ENCODE measurements around the gene LAMA2.
A peak's percentile ranks its signal among the peaks of the same experiment; 100 is the strongest.

LAMA2 gene

DNA sequence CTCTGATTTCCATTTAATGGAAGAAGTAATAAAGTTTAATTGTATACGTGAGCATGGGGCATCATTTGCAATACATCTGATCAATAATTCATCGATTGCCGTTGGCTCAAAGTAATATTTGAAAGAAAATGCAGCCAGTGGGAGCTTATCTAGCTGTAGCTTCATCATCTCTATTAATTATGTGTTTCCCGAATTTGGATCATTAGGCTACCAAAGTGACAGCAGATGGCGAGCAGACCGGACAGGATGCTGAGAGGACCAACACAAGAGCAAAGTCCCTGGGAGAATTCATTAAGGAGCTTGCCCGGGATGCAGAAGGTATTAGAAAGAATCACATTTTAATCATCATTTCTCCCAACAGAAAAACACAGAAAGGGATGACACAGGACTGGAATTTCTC lies 500.0 kb downstream of the LAMA2 start:
- DNase-seq (ENCODE audit: low spot score in 2 of 2): no peak
- Mint-ChIP-seq H3K4me1 (no peaks in the 10 kb centered on the region), H3K36me3 (no peaks in the 10 kb centered on the region), H3K4me3 (no peak overlapping the region), H3K9me3 (no peaks in the 10 kb centered on the region), H3K27ac (no peak overlapping the region)
- no peak for ATAC-seq

DNA sequence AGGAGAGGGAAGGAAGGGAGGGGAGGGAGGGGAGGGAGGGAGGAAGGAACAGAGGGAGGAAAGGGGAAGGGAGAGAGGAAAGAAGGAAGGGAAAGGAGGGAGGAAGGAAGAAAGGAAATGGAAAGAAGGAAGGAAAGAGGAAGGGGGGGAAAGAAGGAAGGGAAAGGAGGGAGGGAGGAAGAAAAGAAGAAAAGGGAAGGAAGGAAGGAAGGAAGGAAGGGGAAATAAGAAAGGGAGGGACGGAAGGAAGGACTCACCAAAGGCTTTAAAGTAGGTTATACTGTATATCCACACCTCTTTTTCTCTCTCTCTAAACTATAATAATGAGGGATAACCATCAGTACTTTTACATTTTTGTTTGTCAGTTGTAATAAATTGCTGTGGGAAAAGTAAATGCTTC lies 502.2 kb downstream of the LAMA2 start:
- ATAC-seq (no peak), DNase-seq (ENCODE audit: low spot score in 2 of 2) (no peak)
- no peaks in the 10 kb centered on the region for H3K36me3 Mint-ChIP-seq
- H3K4me1 Mint-ChIP-seq: no peaks in the 10 kb centered on the region
- no peak overlapping the region for H3K27ac Mint-ChIP-seq
- no peaks in the 10 kb centered on the region for H3K9me3 Mint-ChIP-seq
- no peak overlapping the region for H3K4me3 Mint-ChIP-seq

DNA sequence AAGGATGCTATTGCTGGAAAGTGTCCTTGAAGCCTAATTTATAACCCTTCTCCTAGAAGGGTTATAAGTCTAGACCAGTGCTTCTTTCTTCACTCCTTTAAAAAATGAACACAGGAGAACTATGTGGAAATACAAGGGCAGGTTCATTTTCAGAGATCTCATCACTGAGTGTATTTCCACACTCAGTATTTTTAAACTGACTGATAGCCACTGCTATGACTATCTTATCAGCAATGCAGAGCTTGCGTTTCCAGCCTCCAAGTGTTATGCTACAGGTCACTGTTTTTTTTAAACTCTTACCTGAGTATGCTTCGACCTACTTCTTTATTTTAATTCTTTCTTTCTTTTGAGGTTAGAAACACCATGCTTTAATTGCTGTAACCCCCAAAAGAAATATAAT lies 508.0 kb downstream of the LAMA2 start:
- no peak overlapping the region for H3K27ac Mint-ChIP-seq
- no peaks in the 10 kb centered on the region for H3K36me3 Mint-ChIP-seq
- DNase-seq (ENCODE audit: low spot score in 2 of 2) (no peak), ATAC-seq (no peak)
- H3K9me3 Mint-ChIP-seq: no peaks in the 10 kb centered on the region
- no peaks in the 10 kb centered on the region for H3K4me1 Mint-ChIP-seq
- no peak overlapping the region for H3K4me3 Mint-ChIP-seq

DNA sequence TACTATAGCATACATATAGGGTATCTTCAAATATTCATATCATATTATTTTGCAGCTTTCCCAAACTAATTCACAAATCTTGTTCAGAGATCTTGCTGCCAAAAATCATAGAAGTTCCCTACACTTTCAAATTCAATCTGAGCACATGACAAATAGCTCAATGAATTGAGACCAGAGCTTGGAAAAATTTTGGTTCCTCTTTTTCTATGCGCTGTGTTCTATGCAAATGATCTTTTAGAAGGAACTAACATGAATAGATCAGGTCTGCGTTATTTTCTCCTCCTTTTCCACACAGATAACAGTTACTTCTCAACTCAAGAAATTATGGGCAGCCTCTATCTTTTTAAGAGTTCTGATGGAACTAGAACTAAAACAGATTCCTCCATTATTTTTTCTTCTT lies 510.7 kb downstream of the LAMA2 start:
- no peaks in the 10 kb centered on the region for H3K9me3 Mint-ChIP-seq
- no peaks in the 10 kb centered on the region for H3K4me1 Mint-ChIP-seq
- DNase-seq (ENCODE audit: low spot score in 2 of 2) (no peak), ATAC-seq (no peak)
- no peak overlapping the region for H3K4me3 Mint-ChIP-seq
- H3K36me3 Mint-ChIP-seq: no peaks in the 10 kb centered on the region
- H3K27ac Mint-ChIP-seq: no peak overlapping the region

DNA sequence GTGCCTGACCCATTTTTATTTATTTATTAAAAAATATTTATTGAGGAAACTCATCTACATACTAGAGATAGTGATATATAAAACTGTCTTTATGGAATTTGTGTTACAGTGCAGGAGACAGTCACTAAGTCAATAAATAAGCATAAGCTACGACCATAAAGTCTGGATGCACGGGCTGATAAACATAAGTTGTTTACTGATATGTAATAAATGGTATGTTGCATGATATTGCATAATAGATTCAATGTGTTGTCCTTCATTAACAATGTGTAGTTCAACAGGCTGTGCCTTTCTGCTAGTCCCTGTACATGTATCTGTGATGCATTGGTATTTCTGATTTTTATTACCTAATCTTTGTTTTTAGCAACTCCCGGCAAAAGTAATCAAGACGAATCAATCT lies 515.8 kb downstream of the LAMA2 start:
- H3K36me3 Mint-ChIP-seq: no peaks in the 10 kb centered on the region
- ATAC-seq (no peak), DNase-seq (ENCODE audit: low spot score in 2 of 2) (no peak)
- no peak overlapping the region for H3K4me3 Mint-ChIP-seq
- H3K27ac Mint-ChIP-seq: no peak overlapping the region
- no peaks in the 10 kb centered on the region for H3K9me3 Mint-ChIP-seq
- no peaks in the 10 kb centered on the region for H3K4me1 Mint-ChIP-seq

DNA sequence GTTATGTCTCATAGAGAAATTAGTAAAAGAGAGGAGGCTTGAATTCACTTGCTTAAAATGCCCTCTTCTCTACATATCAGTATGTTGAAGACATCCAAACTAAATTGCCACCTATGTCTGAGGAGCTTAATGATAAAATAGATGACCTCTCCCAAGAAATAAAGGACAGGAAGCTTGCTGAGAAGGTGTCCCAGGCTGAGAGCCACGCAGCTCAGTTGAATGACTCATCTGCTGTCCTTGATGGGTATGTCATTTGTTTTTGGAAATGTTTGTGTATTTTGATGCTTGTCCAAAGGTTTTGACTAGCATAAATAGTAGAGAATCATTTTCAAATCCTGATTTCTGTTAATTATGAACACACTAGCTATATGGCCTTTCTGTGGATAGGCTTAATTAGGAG lies 519.3 kb downstream of the LAMA2 start:
- Mint-ChIP-seq H3K4me3 (no peak overlapping the region), H3K9me3 (no peaks in the 10 kb centered on the region), H3K4me1 (no peaks in the 10 kb centered on the region), H3K36me3 (no peaks in the 10 kb centered on the region), H3K27ac (no peak overlapping the region)
- DNase-seq (ENCODE audit: low spot score in 2 of 2): no peak
- ATAC-seq: no peak

DNA sequence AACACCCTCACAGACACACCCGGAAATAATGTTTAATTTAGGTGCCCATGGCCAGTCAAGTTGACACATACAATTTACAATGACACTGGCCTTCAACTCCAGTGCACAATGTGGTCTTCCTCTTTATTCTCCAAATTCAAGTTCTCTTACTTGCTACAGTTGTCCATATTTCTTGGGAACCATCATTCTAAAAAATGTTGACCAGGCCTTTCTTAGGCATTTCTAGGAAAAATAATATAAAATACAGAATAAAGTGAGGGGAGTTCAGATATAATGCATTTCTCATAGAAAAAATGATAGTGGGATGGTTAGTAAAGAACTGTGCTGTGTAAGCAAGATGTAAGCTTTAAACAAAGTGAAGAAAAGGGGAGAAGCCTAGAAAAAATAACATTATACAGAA lies 528.2 kb downstream of the LAMA2 start:
- DNase-seq (ENCODE audit: low spot score in 2 of 2) (no peak), ATAC-seq (no peak)
- no peaks in the 10 kb centered on the region for H3K4me1 Mint-ChIP-seq

DNA sequence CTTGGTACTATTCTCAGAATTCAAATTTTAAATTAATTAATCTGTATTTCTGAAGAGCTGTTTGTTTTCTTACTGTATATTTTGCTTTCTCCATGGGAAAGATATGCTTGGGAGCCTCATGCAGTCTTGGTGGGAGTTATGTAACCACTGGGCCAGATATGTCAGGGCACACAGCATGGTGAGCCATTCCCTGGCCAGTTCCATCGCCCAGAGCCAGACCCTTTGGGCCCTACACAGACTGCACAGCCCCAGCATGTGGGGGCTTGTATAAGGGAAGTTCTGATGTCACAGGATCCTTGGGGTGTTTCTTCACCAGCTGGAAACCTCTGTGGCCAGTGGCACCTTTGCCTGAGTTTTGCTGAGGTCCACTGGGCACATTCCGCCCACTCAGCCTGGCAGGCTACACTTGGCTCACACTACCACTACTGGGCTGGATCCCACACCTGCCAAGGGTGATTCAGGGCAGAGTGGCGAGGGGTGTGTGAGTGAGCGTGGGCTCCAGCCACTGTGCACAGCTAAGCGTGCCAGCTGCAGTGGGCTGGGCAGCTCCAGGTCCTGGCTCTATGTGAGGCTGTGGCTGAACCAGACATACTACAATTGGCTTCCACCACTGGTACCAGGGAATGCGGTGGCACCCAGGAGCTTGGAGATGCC lies 533.5 kb downstream of the LAMA2 start:
- no peak for DNase-seq (ENCODE audit: low spot score in 2 of 2)
- no peaks in the 10 kb centered on the region for H3K4me1 Mint-ChIP-seq
- no peaks in the 10 kb centered on the region for H3K9me3 Mint-ChIP-seq
- no peaks in the 10 kb centered on the region for H3K36me3 Mint-ChIP-seq
- peak; percentile 45 for ATAC-seq
- no peak overlapping the region for H3K27ac Mint-ChIP-seq
- H3K4me3 Mint-ChIP-seq: no peak overlapping the region

More for the DNA sequence above, 528.2 kb downstream of the LAMA2 start:
- no peak overlapping the region for H3K4me3 Mint-ChIP-seq
- H3K9me3 Mint-ChIP-seq: no peaks in the 10 kb centered on the region
- H3K36me3 Mint-ChIP-seq: no peaks in the 10 kb centered on the region
- no peak overlapping the region for H3K27ac Mint-ChIP-seq

DNA sequence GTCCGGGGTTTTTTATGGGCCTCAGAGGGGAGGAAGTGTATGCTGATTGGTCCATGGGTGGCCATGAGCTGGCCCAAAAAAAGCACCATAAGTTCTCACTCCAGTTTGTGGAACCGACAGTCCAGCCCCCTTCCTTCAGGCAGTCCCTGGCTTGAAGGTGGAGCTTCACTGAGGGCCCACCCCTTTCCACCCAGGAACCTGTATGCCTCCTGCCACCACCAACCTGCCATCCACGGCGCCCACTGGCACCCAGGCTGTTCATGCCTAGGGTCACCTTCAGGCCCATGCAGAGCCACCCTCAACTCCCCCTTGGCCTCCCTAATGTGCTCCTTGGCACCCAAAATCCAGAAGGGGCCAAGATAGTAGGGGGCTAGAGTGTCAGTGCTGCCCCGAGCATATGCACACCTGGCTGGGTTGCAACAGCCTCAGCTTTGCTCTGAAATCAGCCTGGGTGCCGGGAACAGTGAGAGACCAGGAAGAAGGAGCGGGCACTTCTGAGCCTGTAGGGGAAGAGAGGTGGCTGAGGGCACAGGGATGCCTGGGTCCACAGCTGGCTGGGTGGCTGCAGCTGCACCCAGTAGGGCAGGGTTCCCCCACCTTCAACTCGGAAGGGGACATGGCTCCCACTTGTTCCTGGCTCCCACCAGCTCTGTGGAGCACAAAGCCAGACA lies 534.6 kb downstream of the LAMA2 start:
- H3K9me3 Mint-ChIP-seq: no peaks in the 10 kb centered on the region
- no peak overlapping the region for H3K27ac Mint-ChIP-seq
- ATAC-seq: peak; percentile 40
- H3K36me3 Mint-ChIP-seq: no peaks in the 10 kb centered on the region
- no peak overlapping the region for H3K4me3 Mint-ChIP-seq
- no peak for DNase-seq (ENCODE audit: low spot score in 2 of 2)
- H3K4me1 Mint-ChIP-seq: no peaks in the 10 kb centered on the region

DNA sequence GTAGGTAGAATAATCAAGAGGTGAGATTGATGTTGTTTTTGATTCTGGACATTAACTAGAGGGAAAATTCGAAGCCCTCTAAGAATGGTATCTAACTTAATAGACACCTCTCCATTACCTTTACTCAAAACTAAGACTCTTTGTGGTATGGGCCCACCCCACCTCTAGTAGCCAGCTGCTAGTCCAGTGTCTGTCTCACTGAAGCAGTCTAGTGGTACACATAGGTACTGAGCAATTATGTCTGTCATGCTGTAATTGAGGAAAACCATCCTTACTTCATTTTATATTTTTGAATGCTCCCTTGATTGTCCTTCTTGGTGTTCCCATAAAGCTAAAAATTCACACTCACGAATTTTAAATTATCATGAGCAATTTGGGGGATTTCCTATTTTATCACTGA lies 536.4 kb downstream of the LAMA2 start:
- ATAC-seq (no peak), DNase-seq (ENCODE audit: low spot score in 2 of 2) (no peak)
- Mint-ChIP-seq H3K27ac (no peak overlapping the region), H3K36me3 (no peaks in the 10 kb centered on the region), H3K4me3 (no peak overlapping the region), H3K9me3 (no peaks in the 10 kb centered on the region), H3K4me1 (no peaks in the 10 kb centered on the region)

DNA sequence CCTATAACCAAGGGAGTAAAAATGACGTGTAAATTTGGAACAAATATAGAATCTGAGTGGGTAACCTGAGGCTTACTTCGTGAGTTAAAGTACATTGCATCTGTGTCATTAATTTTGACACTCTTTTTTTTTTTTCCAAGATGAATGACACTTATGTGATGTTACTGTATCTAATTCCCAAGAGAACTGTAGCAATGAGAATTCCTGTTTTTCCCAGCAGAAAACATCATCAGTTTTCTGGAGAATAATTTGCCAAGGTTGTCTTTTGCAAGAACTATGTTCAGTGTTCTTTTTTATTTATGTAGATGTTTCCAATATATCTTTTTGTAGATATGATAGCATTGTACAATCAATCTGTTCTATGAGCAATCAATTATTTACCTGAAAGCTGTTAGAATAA lies 543.4 kb downstream of the LAMA2 start:
- ATAC-seq: no peak
- H3K4me1 Mint-ChIP-seq: no peaks in the 10 kb centered on the region
- H3K9me3 Mint-ChIP-seq: no peaks in the 10 kb centered on the region

DNA sequence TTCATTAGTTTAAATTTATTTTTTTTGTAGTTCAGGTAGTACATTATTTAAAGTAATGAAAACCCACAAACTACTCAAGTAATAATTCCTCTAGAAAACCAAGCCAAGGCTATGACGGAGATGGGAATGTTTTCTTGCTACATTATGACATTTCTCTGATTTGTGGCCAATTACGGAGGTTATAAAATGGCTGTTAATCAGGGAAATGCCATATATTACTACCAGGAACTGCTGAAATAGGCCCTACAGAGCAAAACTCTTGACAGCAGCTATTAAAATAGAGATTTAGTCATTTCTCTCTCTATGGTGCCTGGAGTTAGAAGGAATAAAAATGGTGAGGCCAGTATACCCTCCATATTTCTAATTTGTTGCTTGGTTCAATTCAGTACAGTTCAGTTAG lies 547.0 kb downstream of the LAMA2 start:
- no peak overlapping the region for H3K4me3 Mint-ChIP-seq
- no peaks in the 10 kb centered on the region for H3K36me3 Mint-ChIP-seq
- DNase-seq (ENCODE audit: low spot score in 2 of 2): no peak
- no peaks in the 10 kb centered on the region for H3K9me3 Mint-ChIP-seq
- H3K27ac Mint-ChIP-seq: no peak overlapping the region
- ATAC-seq: no peak
- H3K4me1 Mint-ChIP-seq: no peaks in the 10 kb centered on the region

More for the DNA sequence above, 543.4 kb downstream of the LAMA2 start:
- no peak for DNase-seq (ENCODE audit: low spot score in 2 of 2)
- Mint-ChIP-seq H3K27ac (no peak overlapping the region), H3K4me3 (no peak overlapping the region), H3K36me3 (no peaks in the 10 kb centered on the region)

DNA sequence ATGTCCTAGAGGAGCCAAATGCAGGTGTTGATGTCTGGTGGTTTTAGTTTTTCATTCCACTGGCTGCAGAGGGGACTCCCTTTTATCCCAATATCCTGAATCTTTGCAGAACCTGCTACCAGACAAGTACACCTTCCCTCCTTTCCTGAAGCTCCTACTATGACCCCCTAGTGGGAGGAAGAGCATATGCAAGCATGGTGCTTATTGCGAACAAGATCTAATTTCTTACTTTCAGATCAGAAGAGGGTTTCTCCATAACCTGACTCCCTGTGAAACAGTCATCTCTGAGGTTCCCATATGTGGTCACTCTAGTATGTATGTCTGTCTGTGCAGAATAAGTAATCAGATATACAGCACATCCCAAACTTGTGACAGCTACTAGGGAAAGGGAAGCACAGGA lies 549.8 kb downstream of the LAMA2 start:
- ATAC-seq (peak; percentile 32), DNase-seq (ENCODE audit: low spot score in 2 of 2) (no peak)
- Mint-ChIP-seq H3K36me3 (no peaks in the 10 kb centered on the region), H3K4me1 (no peaks in the 10 kb centered on the region), H3K9me3 (no peaks in the 10 kb centered on the region), H3K4me3 (no peak overlapping the region), H3K27ac (no peak overlapping the region)

DNA sequence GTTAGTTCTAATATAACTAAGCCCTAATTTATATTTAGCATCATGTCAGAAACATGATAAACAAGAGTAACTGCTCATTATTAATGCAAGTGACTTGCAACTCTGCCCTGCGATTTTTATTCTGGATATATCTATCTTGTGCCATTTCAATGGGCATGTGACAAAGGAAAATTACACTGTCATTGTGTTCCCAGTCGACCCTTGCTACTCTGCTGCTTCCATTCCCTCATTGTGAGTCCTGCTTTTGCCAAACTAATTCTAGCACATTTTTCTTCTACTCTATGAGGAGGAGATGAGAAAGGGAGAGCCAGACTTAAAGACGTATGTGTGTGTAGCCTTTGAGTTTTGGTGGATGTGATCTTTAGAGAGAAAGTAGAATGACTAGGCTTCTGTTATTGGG lies 551.2 kb downstream of the LAMA2 start:
- H3K4me3 Mint-ChIP-seq: no peak overlapping the region
- no peaks in the 10 kb centered on the region for H3K36me3 Mint-ChIP-seq
- H3K4me1 Mint-ChIP-seq: no peaks in the 10 kb centered on the region
- H3K9me3 Mint-ChIP-seq: no peaks in the 10 kb centered on the region
- ATAC-seq: no peak
- no peak overlapping the region for H3K27ac Mint-ChIP-seq
- no peak for DNase-seq (ENCODE audit: low spot score in 2 of 2)

DNA sequence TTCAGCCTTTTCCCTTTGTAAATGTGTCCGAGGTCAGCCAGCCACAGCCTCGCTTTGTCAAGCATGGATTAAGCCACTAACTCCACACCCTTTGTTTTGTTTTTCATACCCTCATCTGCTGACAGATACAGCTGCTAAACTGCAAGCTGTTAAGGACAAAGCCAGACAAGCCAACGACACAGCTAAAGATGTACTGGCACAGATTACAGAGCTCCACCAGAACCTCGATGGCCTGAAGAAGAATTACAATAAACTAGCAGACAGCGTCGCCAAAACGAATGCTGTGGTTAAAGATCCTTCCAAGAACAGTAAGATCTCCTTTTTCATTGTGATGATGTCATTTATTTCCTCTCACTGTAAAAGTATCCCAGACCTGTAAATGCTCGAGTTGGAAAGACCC lies 557.8 kb downstream of the LAMA2 start:
- H3K4me1 Mint-ChIP-seq: no peaks in the 10 kb centered on the region
- no peak for DNase-seq (ENCODE audit: low spot score in 2 of 2)
- H3K27ac Mint-ChIP-seq: no peak overlapping the region
- H3K36me3 Mint-ChIP-seq: no peaks in the 10 kb centered on the region
- H3K9me3 Mint-ChIP-seq: no peaks in the 10 kb centered on the region
- ATAC-seq: no peak
- no peak overlapping the region for H3K4me3 Mint-ChIP-seq

DNA sequence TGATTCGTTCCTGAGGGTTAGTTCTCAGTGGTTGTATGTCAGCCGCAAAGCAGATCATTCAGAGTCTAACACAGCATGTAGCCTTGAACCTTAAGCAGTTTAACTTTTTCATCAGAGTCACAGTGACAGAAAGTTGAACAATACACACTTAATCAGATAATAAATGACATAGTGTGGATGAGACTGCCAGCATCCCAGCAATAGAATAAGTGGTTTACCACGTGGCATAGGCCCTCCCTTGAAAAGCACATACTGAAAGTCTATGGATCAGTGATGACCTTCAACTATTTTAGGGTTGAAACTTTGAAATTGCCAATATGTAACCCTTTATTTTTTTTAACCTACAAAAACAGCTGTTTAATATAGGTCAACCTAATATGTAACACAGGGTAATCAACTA lies 561.7 kb downstream of the LAMA2 start:
- Mint-ChIP-seq H3K9me3 (no peaks in the 10 kb centered on the region), H3K4me3 (no peak overlapping the region), H3K27ac (no peak overlapping the region), H3K36me3 (no peaks in the 10 kb centered on the region), H3K4me1 (peaks cover 13% of the 10 kb centered on the region)
- ATAC-seq (no peak), DNase-seq (ENCODE audit: low spot score in 2 of 2) (no peak)

Measured in stimulated activated effector memory CD8-positive, alpha-beta T cell treated with anti-CD3 and anti-CD28 coated beads, Interleukin-12 subunit alpha, Interleukin-12 subunit beta, amount 100 ng/mL, for 72 hours (primary cell).